HG02610 (cell line): Measurements from ENCODE around the gene RIMS4.

Experiments used
- ATAC-seq: cut with Tn5 transposase; IDR thresholded peaks from one replicate; pipeline ENCODE4 v1.9.1; 2021; ENCODE audit warnings: mild to moderate bottlenecking, moderate library complexity; ENCODE audit not compliant: unreplicated experiment

The RIMS4 gene

GRCh38 chr20:44723391-44723790 lies 87.0 kb downstream of the RIMS4 start:
- no peak for ATAC-seq

DNA sequence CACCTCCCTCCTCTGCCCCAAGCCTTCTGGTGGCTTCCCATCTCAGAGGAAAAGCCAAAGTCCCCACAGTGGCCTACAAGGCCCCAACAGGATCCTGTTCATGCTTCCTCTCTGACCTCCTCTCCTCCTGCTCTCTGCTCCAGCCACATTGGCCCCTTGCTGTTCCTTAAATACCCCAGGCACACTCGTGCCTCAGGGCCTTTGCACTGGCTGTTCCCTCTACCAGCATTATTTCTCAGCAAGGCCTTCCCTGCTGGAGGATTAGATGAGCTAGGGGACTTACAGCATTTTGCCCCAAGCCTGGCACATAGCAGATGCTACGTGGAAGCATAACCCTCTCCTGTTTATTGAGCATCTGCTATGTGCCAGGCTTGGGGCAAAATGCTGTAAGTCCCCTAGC lies 87.4 kb downstream of the RIMS4 start:
- no peak for ATAC-seq

DNA sequence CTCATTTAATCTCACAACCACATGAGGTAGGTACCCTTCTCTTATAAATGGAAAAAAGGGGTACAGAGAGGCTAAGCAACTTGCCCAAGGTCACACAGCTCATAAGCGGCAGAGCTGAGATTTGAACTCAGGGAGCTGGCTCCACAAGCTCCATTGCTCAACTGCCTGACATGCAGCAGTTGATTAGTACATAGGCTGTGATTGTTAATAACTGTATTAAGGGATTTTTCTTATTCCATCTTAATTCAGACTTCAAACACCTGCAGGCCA lies 88.6 kb downstream of the RIMS4 start:
- ATAC-seq: no peak

- ATAC-seq: no peak
These were observed 89.2 kb downstream of the RIMS4 start for GRCh38 chr20:44720997-44721784.

DNA sequence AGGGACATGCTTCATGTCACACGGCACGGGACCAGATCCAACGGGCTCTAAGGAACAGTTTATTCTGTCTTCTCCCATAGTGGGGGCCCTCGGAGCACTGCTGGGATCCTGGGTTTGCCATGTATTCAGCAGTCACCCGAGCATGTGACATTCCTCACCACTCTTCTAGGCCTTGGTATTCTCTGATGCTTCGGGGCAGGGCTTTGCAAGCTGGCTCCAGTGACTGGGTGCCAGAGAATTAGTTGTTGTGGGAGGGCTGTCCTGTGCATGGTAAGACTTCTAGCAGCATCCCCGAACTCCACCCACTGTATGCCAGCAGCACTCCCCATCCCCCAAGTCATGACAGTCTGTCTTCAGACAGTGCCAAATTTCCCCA lies 89.7 kb downstream of the RIMS4 start:
- ATAC-seq: no peak

DNA sequence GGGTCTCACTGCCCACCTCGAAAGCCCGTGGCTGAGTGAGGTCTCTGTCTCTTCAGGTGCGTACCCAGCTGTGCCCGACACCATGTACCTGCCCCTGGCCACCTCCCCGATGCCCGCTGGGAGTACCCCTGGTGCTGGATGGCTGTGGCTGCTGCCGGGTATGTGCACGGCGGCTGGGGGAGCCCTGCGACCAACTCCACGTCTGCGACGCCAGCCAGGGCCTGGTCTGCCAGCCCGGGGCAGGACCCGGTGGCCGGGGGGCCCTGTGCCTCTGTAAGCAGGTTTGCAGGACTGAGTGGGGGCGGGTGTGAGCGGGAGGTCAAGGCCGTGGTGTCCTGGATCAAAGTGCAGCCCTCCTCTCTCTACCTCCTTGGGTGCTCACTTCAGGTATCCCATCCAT lies 90.5 kb downstream of the RIMS4 start:
- no peak for ATAC-seq

GRCh38 chr20:44717986-44718385 lies 92.4 kb downstream of the RIMS4 start:
- ATAC-seq: no peak

- ATAC-seq: no peak
These were observed 93.8 kb downstream of the RIMS4 start for GRCh38 chr20:44716309-44717106.

DNA sequence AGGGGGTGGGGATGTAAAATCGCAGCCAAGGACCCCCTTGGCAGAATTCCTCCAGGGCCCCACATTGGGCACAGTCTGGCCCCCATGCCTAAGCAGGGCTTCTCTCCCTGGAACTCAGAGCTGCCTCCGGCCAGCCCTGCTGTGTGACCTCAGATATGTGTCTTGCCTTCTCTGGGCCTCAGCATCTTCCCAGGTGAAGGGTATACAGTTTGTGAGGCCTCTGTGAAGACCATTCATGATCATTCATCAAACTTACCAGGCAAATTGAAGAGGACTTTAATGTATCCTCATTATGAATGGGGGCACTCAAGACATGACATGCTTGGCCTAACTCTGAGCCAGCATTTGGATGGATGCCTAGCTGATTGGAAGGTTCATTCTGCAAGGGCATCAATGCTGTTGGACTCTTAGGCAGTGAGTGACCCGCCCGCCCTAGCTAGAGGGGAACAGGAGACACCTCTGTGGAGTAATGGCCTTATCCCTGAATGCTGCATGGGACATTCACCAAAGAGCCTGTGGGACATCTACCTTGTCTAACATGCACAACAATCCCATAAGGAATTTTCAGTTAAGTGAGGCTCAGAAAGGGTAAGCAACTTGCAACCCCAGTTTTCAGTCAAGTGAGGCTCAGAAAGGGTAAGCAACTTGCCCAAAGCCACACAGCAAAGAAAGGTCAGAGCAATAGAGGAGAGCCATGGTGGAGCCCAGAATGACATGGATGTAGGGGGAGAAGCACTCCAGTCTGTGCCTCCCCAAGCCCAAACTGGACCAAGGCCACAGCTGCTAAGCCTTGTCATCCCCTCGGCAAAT lies 94.6 kb downstream of the RIMS4 start:
- no peak for ATAC-seq

GRCh38 chr20:44714701-44715498 lies 95.4 kb downstream of the RIMS4 start, which contains the start of gene CCN5:
Gene CCN5, plus strand, starts transcription at chr20:44715369. Its CDS starts 22 bp downstream, at chr20:44715391.
- no peak for ATAC-seq

GRCh38 chr20:44714102-44714700 lies 96.1 kb downstream of the RIMS4 start:
- no peak for ATAC-seq

- no peak for ATAC-seq
These were observed 99.1 kb downstream of the RIMS4 start for GRCh38 chr20:44711237-44711636.

DNA sequence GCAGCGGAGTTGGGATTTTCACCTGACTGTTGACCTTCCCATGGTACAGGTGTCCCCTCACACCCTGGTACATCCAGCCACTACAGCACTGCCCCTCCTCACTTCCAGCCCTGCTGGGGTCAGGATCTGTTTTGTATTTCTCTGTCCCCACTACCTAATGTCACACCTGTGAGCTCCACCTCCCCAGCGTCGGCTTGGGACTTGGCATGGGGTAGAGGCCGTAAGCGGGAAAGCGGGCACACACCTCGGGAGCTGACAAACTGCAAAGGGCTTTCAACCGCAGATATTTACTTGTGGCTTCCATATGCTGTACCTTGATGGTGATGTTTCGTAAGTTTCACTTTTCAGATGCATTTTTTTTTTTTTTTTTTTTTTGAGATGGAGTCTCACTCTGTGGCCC lies 100.5 kb downstream of the RIMS4 start:
- ATAC-seq: no peak

GRCh38 chr20:44709380-44709779 lies 101.0 kb downstream of the RIMS4 start:
- no peak for ATAC-seq

DNA sequence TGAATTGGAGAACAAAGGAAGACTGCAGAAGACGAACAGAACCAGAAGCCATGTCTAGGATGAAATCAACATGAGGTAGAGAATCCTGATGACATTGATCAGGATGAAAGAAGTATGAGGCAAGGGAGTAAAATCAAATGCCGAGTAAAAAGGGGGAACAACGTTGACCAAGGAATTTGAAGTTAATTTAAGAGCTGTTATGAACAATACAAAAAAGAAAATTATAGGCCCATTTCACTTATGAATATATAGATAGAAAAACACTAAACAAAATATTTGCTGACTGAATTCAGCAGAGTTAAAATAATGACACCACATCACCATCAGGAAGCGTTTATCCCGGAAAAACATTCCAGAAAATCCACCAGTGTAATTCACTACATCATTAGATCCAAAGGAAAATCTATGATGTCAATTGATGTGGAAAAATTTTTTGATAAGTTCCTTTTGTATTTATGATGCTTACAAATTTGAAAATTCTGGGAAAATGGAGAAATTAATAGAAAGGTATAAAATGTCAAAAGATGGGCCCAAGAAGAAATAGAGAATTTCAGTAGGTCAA lies 103.2 kb downstream of the RIMS4 start:
- no peak for ATAC-seq

GRCh38 chr20:44706301-44707017 lies 103.9 kb downstream of the RIMS4 start:
- ATAC-seq: no peak

- ATAC-seq: no peak
These were observed 104.8 kb downstream of the RIMS4 start for GRCh38 chr20:44705364-44706094.

DNA sequence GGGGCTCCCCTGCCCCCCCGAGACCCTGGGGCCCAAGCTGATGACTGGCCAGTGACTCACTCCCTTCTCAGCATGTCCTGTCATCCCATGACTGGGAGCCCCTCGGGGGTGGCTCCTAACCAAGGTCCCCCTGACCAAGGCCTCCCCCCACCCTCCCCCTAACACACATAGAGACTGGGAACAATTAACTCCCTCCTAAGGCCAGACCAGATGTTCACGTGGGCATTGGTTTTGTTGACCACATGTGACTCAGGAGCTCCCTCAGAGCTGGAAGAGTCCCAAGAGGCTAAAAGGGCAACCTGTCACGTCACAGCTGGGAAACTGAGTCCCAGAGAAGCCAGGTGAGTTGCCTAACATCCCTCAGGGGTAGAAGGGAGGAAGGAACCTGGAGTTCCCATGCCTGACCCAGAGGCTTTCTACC lies 105.8 kb downstream of the RIMS4 start:
- no peak for ATAC-seq
